ENCODE results near the gene CREB3L2. TPM values are rescaled to one million over a fixed set of nuclear protein-coding genes. Genes with fewer than 3 reads are reported as not detected.
A peak's percentile ranks its signal among the peaks of the same experiment; 100 is the strongest.

The CREB3L2 gene
- total and polyA plus RNA-seq, 12 donors = 11.4 to 169 (median 63.1) TPM

GRCh38 chr7:137925091-137925490 is 76.8 kb downstream of the CREB3L2 start:
- intact Hi-C loops (cut with DNase I) = no loop called here

DNA sequence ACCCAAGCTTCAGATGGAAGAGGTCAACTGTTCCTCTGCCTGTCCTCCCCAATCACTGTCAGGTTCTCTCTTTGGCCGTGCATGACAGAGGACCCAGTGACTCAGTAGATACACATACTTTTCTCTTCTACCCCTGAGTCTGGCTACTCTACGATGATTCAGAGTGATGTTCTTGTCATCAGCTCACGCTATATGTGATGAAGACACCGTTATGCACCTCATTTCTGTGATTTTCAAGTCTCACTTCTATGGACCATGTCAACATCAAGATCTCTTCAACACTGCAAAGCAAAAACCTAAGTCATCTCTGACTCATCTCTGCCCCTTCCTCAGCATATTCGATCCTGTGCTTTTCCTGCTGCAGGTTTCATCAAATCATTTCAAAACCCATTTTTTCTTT is 78.5 kb downstream of the CREB3L2 start:
- H3K27ac ChIP-seq = no peak overlapping the region
- peaks cover 9 to 37% of the 10 kb centered on the region in 2 donors for H3K4me1 ChIP-seq (replicated peaks in 1 of 2)
- 85 to 91% (median 87%) methylated on average over 5 of the region's 5 CpGs for WGBS, 4 donors
- H3K36me3 ChIP-seq (replicated peaks in 1 of 2) = peaks cover 0 to 17% of the 10 kb centered on the region in 2 donors
- intact Hi-C loops (cut with DNase I) = loop anchor here in 1 of 2 donors (5.0 kb wide), 1 partner anchor 79 kb away; the partner anchor contains the start of gene CREB3L2
- DNase-seq = no peak
- no peak for TF ChIP-seq POLR2A (IDR thresholded peaks at IDR 0.05)
- no peak for TF ChIP-seq CTCF (IDR thresholded peaks at IDR 0.05)
- no peaks in the 10 kb centered on the region for H3K27me3 ChIP-seq
- H3K9me3 ChIP-seq (replicated peaks in 1 of 3) = no peaks in the 10 kb centered on the region
- H3K4me3 ChIP-seq = no peak overlapping the region

More at GRCh38 chr7:137925091-137925490, 76.8 kb downstream of the CREB3L2 start:
- Histone ChIP-seq H3K27me3 (no peaks in the 10 kb centered on the region), H3K4me1 (replicated peaks in 1 of 2) (peaks cover 11 to 32% of the 10 kb centered on the region in 2 donors), H3K36me3 (replicated peaks in 1 of 2) (peaks cover 0 to 17% of the 10 kb centered on the region in 2 donors), H3K9me3 (replicated peaks in 1 of 3) (no peaks in the 10 kb centered on the region), H3K27ac (peak overlapping the region in 2 of 5 donors; percentile 5 to 53), H3K4me3 (no peak overlapping the region)
- TF ChIP-seq POLR2A (IDR thresholded peaks at IDR 0.05) = no peak
- no peak for TF ChIP-seq CTCF (IDR thresholded peaks at IDR 0.05)
- DNase-seq = no peak

DNA sequence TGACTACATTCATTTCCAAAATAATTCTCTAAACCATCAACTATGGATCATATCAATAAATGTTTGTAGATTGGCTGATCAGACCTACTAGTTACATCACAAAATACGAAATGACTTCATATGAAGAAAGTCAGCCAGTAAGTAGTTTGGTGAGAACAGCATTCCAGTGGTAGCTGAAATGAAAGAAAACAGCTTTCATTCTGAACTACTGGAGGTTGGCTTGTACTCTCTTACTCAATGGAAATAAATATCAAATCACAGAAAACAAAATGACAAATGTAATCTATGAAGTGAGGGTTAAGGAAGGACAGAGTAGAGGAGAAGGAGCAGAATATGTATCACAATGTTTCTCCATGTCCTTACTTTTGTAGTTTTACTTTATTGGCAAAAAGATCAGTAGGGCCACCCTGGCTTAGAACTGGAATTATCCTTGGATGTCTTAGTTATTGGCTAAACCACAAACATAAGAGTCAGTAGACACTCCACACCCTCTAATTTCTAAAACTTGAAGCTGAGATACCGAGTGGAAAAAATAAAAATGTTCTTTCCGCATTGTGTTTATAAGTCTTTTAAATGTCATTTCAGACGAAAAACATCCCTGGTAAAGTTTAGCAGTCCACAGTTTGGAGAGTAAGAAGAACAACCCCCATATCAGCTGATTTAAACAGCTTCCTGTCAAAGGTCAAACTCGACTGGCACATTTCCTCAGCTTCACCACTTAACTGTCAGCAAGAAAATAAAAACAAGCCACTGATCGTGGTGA is 81.1 kb downstream of the CREB3L2 start:
- WGBS, 4 donors = 32 to 46% (median 43%) methylated on average over 6 of the region's 6 CpGs
- Histone ChIP-seq H3K36me3 (replicated peaks in 1 of 2) (peaks cover 0 to 3% of the 10 kb centered on the region in 2 donors), H3K9me3 (replicated peaks in 1 of 3) (no peaks in the 10 kb centered on the region), H3K27me3 (no peaks in the 10 kb centered on the region), H3K4me3 (no peak overlapping the region), H3K4me1 (replicated peaks in 1 of 2) (peaks cover 9 to 37% of the 10 kb centered on the region in 2 donors), H3K27ac (peak overlapping the region in 4 of 5 donors; percentile 11 to 71 (median 46))
- intact Hi-C loops (cut with DNase I) = loop anchor here in 1 of 2 donors (5.0 kb wide), 1 partner anchor 81 kb away; the partner anchor contains the start of gene CREB3L2
- TF ChIP-seq CTCF (IDR thresholded peaks at IDR 0.05) = no peak
- no peak for DNase-seq

DNA sequence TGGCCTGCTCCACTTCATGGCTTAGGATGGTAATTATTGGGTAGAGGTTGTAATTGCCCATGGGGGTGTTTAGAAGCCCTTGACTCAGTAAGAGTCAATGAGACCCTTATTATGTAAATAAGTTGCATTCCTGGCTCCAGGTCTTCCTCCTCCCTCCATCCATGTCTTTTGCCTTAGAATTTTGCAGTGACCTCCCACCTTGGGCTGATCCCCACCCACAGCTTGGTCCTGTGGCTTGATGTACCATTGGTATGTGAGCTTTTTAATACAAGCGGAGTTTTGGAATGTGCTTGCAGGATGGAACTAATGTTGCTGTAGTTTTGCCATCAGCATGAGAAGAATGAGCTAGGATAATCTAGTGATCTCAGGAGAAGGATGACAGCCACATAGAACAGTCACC is 81.9 kb downstream of the CREB3L2 start:
- intact Hi-C loops (cut with DNase I) = loop anchor here in 1 of 2 donors (5.0 kb wide), 1 partner anchor 82 kb away; the partner anchor contains the start of gene CREB3L2
- TF ChIP-seq POLR2A (IDR thresholded peaks at IDR 0.05) = no peak
- TF ChIP-seq CTCF (IDR thresholded peaks at IDR 0.05) = no peak
- Histone ChIP-seq H3K9me3 (replicated peaks in 1 of 3) (no peaks in the 10 kb centered on the region), H3K36me3 (replicated peaks in 1 of 2) (peaks cover 0 to 11% of the 10 kb centered on the region in 2 donors), H3K4me1 (replicated peaks in 1 of 2) (peaks cover 9 to 29% of the 10 kb centered on the region in 2 donors), H3K27ac (peak overlapping the region in 2 of 5 donors; percentile 35 to 71), H3K4me3 (no peak overlapping the region), H3K27me3 (no peaks in the 10 kb centered on the region)
- no peak for DNase-seq
- 87 to 100% (median 96%) methylated on average over 1 of the region's 1 CpG for WGBS, 4 donors

All from adrenal gland (tissue), 12 donors.